ENCODE results near the gene PBX4. TPM values are rescaled to one million over a fixed set of nuclear protein-coding genes. Genes with fewer than 3 reads are reported as not detected.

The PBX4 gene
- total RNA-seq, 2 experiments from 2014 or later, result 13.8 to 15.6 TPM

- CTCF ChIA-PET, result interaction anchor here (1.3 to 2.6 kb wide), 2 partner anchors 11 to 78 kb away, joined by 3 to 17 read pairs; no protein-coding TSS in a partner anchor
- DNase-seq (no peak), ATAC-seq (no peak)
- no peak for TF ChIP-seq CTCF (IDR thresholded peaks at IDR 0.05)
- intact Hi-C loops (cut with micrococcal nuclease), result no loop called here
- peaks cover 4% of the 10 kb centered on the region for H3K4me1 Mint-ChIP-seq (ENCODE audit: low read depth)
- no peak overlapping the region for H3K4me3 Mint-ChIP-seq
- H3K36me3 Mint-ChIP-seq (ENCODE audit: low read depth), result peaks cover 28% of the 10 kb centered on the region
- H3K27ac Mint-ChIP-seq, result no peak overlapping the region
- H3K9me3 Mint-ChIP-seq, result no peaks in the 10 kb centered on the region
- H3K27me3 Mint-ChIP-seq, result no peaks in the 10 kb centered on the region
- POLR2A ChIA-PET, result no interaction called here
Measured at GRCh38 chr19:19566306-19566705, 52.2 kb downstream of the PBX4 start.

- H3K27me3 Mint-ChIP-seq, result no peaks in the 10 kb centered on the region
- H3K27ac Mint-ChIP-seq, result no peak overlapping the region
- peaks cover 17% of the 10 kb centered on the region for H3K36me3 Mint-ChIP-seq (ENCODE audit: low read depth)
- no peak for DNase-seq
- no peak for TF ChIP-seq CTCF (IDR thresholded peaks at IDR 0.05)
- intact Hi-C loops (cut with micrococcal nuclease), result no loop called here
- H3K9me3 Mint-ChIP-seq, result no peaks in the 10 kb centered on the region
- ChIA-PET POLR2A (no interaction called here), CTCF (interaction anchor here (1.2 to 2.2 kb wide), 2 partner anchors 10 to 11 kb away, joined by 3 to 10 read pairs; no protein-coding TSS in a partner anchor)
- no peaks in the 10 kb centered on the region for H3K4me1 Mint-ChIP-seq (ENCODE audit: low read depth)
- H3K4me3 Mint-ChIP-seq, result no peak overlapping the region
- no peak for ATAC-seq
Measured at GRCh38 chr19:19563348-19563848, 55.1 kb downstream of the PBX4 start.

- Mint-ChIP-seq H3K4me3 (no peak overlapping the region), H3K4me1 (ENCODE audit: low read depth) (no peaks in the 10 kb centered on the region), H3K27me3 (no peaks in the 10 kb centered on the region), H3K36me3 (ENCODE audit: low read depth) (peaks cover 16% of the 10 kb centered on the region), H3K9me3 (no peaks in the 10 kb centered on the region), H3K27ac (no peak overlapping the region)
- intact Hi-C loops (cut with micrococcal nuclease), result no loop called here
- POLR2A ChIA-PET, result no interaction called here
- ATAC-seq, result peak; percentile 84
- CTCF ChIA-PET, result interaction anchor here (0.8 to 2.2 kb wide), 4 partner anchors 9 to 81 kb away, joined by 3 to 10 read pairs (median 3); partner anchors contain the start of gene GMIP
- peak; percentile 46 for DNase-seq
- no peak for TF ChIP-seq CTCF (IDR thresholded peaks at IDR 0.05)
Measured at GRCh38 chr19:19562665-19563347, 55.7 kb downstream of the PBX4 start.

GRCh38 chr19:19561946-19562664 is 56.4 kb downstream of the PBX4 start:
- ATAC-seq (no peak), DNase-seq (no peak)
- intact Hi-C loops (cut with micrococcal nuclease), result no loop called here
- peaks cover 13% of the 10 kb centered on the region for H3K36me3 Mint-ChIP-seq (ENCODE audit: low read depth)
- H3K4me1 Mint-ChIP-seq (ENCODE audit: low read depth), result no peaks in the 10 kb centered on the region
- no peak overlapping the region for H3K27ac Mint-ChIP-seq
- no peak for TF ChIP-seq CTCF (IDR thresholded peaks at IDR 0.05)
- no peaks in the 10 kb centered on the region for H3K9me3 Mint-ChIP-seq
- CTCF ChIA-PET, result interaction anchor here (0.8 to 2.4 kb wide), 6 partner anchors 8 to 89 kb away, joined by 3 to 10 read pairs (median 4); partner anchors contain the start of gene GMIP
- POLR2A ChIA-PET, result no interaction called here
- H3K4me3 Mint-ChIP-seq, result no peak overlapping the region
- H3K27me3 Mint-ChIP-seq, result no peaks in the 10 kb centered on the region

- intact Hi-C loops (cut with micrococcal nuclease), result no loop called here
- Mint-ChIP-seq H3K4me1 (ENCODE audit: low read depth) (no peaks in the 10 kb centered on the region), H3K9me3 (no peaks in the 10 kb centered on the region), H3K27ac (no peak overlapping the region), H3K4me3 (no peak overlapping the region), H3K27me3 (no peaks in the 10 kb centered on the region), H3K36me3 (ENCODE audit: low read depth) (peaks cover 10% of the 10 kb centered on the region)
- POLR2A ChIA-PET, result no interaction called here
- DNase-seq, result no peak
- no peak for TF ChIP-seq CTCF (IDR thresholded peaks at IDR 0.05)
- ATAC-seq, result no peak
- CTCF ChIA-PET, result interaction anchor here (0.6 to 2.4 kb wide), 3 partner anchors 28 to 84 kb away, joined by 3 to 17 read pairs (median 10); partner anchors contain the start of gene GMIP
Measured at GRCh38 chr19:19559931-19560330, 58.6 kb downstream of the PBX4 start.
